K562 (cell line): ENCODE data around the gene MAGI2. TPM values are rescaled to one million over a fixed set of nuclear protein-coding genes. Genes with fewer than 3 reads are reported as not detected.

Experiments used
- ATAC-seq: fragments of 200-7000 bp; cut with Tn5 transposase; 3 replicates; pipeline ENCODE4 v1.9.1; 2020; ENCODE audit warnings: moderate library complexity
- BruUV-seq: library from RNA; stranded (reverse); fragments of 400-500 nt; replicated peaks from 2 replicates; lab custom pipeline; 2021; lab: Mats Ljungman, UMichigan
- CTCF ChIA-PET: fragments of 300-600 bp; formaldehyde crosslinking; extraction: SDS; loops from one replicate; lab custom pipeline; 2021; ENCODE audit warnings: low intra/inter-chr PET ratio; lab: Yijun Ruan, JAX
- POLR2A ChIA-PET: fragments of 300-600, 350-650 bp; sonication (Branson Sonifier 250); formaldehyde crosslinking; extraction: SDS; loops from one replicate; lab custom pipeline; 2021; ENCODE audit warnings: antibody characterized with exemption, inconsistent platforms; lab: Yijun Ruan, JAX
- DNase-seq, 4 experiments: peaks; one replicate each; pipeline versions ENCODE4 v3.0.0 to v3.0.0-alpha.2; 2011 to 2018; ENCODE audit warnings: low spot score in 3 of 4, mixed read lengths in 3 of 4; ENCODE audit errors: extremely low read depth in 1 of 4
- FAIRE-seq: peaks from 2 replicates; lab custom pipeline; 2011; peaks lifted over from hg19 to GRCh38; lab: Jason Lieb, UNC
- H2AFZ ChIP-seq: 2 replicates; pipeline ENCODE4 v1.6.0; 2011; ENCODE audit warnings: low read depth, low read length, control low read depth, inconsistent platforms
- H3K27ac ChIP-seq: fragments of 200-600 bp; 3 replicates; pipeline ENCODE4 v1.8.0; 2011; ENCODE audit warnings: low read depth, mild to moderate bottlenecking, control low read depth, inconsistent platforms, low read length, moderate library complexity, mixed read lengths; ENCODE audit errors: extremely low read depth
- H3K27me3 ChIP-seq, 2 experiments: fragments of 300-600 bp in 1 of 2; 2 replicates in 1 of 2; 3 replicates in 1 of 2; pipeline versions ENCODE4 v1.6.0 to v1.8.0; 2011; ENCODE audit warnings: inconsistent platforms in 2 of 2, low read length in 2 of 2, mild to moderate bottlenecking in 1 of 2, mixed read lengths in 1 of 2, moderate library complexity in 1 of 2; ENCODE audit not compliant: control insufficient read depth in 2 of 2, insufficient read depth in 2 of 2
- H3K36me3 ChIP-seq: fragments of 300-600 bp; 3 replicates; pipeline ENCODE4 v1.8.0; 2011; ENCODE audit warnings: mild to moderate bottlenecking, low read length, inconsistent platforms; ENCODE audit not compliant: control insufficient read depth, insufficient read depth
- H3K4me1 ChIP-seq, 2 experiments: fragments of 200-600 bp in 1 of 2; replicated peaks in 1 of 2; 2 replicates in 1 of 2; 3 replicates in 1 of 2; pipeline versions ENCODE4 v1.5.1 to v1.8.0; 2011; ENCODE audit warnings: inconsistent platforms in 2 of 2, low read length in 2 of 2, mild to moderate bottlenecking in 1 of 2, mixed read lengths in 1 of 2, moderate library complexity in 1 of 2; ENCODE audit not compliant: control insufficient read depth in 2 of 2, insufficient read depth in 2 of 2
- H3K4me2 ChIP-seq: 2 replicates; pipeline ENCODE4 v1.6.1; 2011; ENCODE audit warnings: low read length, control low read depth, inconsistent platforms, mixed read lengths; ENCODE audit not compliant: insufficient read depth
- H3K4me3 ChIP-seq: fragments of 200-600 bp; sonication (generic), shearing (Covaris generic); 2 replicates; pipeline ENCODE4 v1.5.1; 2016; ENCODE audit warnings: control low read depth, inconsistent platforms
- H3K79me2 ChIP-seq: fragments of 200-600 bp; 3 replicates; pipeline ENCODE4 v1.8.0; 2011; ENCODE audit warnings: low read length, inconsistent platforms; ENCODE audit not compliant: control insufficient read depth, insufficient read depth
- H3K9ac ChIP-seq, 2 experiments: 2 replicates each; pipeline versions ENCODE4 v1.6.0 to v1.6.1; 2011; ENCODE audit warnings: low read depth in 2 of 2, low read length in 2 of 2, control low read depth in 1 of 2, inconsistent platforms in 1 of 2, mild to moderate bottlenecking in 1 of 2, mixed read lengths in 1 of 2; ENCODE audit not compliant: insufficient read depth in 1 of 2
- H3K9me1 ChIP-seq: one replicate; pipeline ENCODE4 v1.6.0; 2011; ENCODE audit warnings: inconsistent platforms, mild to moderate bottlenecking, low read length, moderate library complexity; ENCODE audit not compliant: control insufficient read depth, insufficient read depth
- H3K9me3 ChIP-seq: replicated peaks from 2 replicates; pipeline ENCODE4 v1.5.1; 2011; ENCODE audit warnings: low read depth, low read length, inconsistent platforms; ENCODE audit not compliant: control insufficient read depth, insufficient read depth
- H4K20me1 ChIP-seq: replicated peaks from 2 replicates; pipeline ENCODE4 v1.6.1; 2011; ENCODE audit warnings: low read length, inconsistent platforms, mixed read lengths; ENCODE audit not compliant: control insufficient read depth, insufficient read depth
- ETV1 ChIP-seq: fragments of 450-650 bp; conservative IDR thresholded peaks from 2 replicates; pipeline ENCODE4 v1.6.1; 2016; ENCODE audit warnings: missing genetic modification characterization, control low read depth, low read depth, missing compliant biosample characterization
- KLF16 ChIP-seq: IDR thresholded peaks from 2 replicates; pipeline ENCODE4 v1.6.1; 2016; ENCODE audit warnings: antibody characterized with exemption
- NR4A1 ChIP-seq, 2 experiments: fragments of 250-450 bp in 1 of 2; fragments of 450-650 bp in 1 of 2; sonication (Bioruptor Pico) in 1 of 2; IDR thresholded peaks; 2 replicates each; pipeline versions ENCODE4 v1.4.0 to v1.6.1; 2016 to 2020; ENCODE audit warnings: mild to moderate bottlenecking in 2 of 2, missing compliant biosample characterization in 1 of 2, missing genetic modification characterization in 1 of 2, moderate library complexity in 1 of 2
- SMAD4 ChIP-seq: fragments of 250-450 bp; sonication (Bioruptor Pico); conservative IDR thresholded peaks from 2 replicates; pipeline ENCODE4 v1.8.0; 2021; ENCODE audit warnings: inconsistent platforms, mild to moderate bottlenecking, moderate library complexity
- SOX6 ChIP-seq: fragments of 450-650 bp; IDR thresholded peaks from 2 replicates; pipeline ENCODE4 v1.6.1; 2014; ENCODE audit warnings: mild to moderate bottlenecking
- TAF1 ChIP-seq: IDR thresholded peaks from 2 replicates; pipeline ENCODE4 v1.6.1; 2011; ENCODE audit warnings: mild to moderate bottlenecking, low read length, moderate library complexity; ENCODE audit not compliant: insufficient read depth, control insufficient read depth, severe bottlenecking; ENCODE audit errors: extremely low read depth
- USF1 ChIP-seq: sonication (generic); formaldehyde crosslinking; IDR thresholded peaks from 2 replicates; pipeline ENCODE4 v1.9.0; 2022; ENCODE audit warnings: mild to moderate bottlenecking, missing genetic modification reagents
- WGBS: fragments of 100-300 bp; shearing (Covaris generic); methylation state at CpG from one replicate; pipeline ENCODE4 v1.1.6; 2016; ENCODE audit warnings: low coverage, mixed read lengths; ENCODE audit not compliant: insufficient coverage; ENCODE audit errors: missing lambda C conversion rate; 5-methylcytosine and 5-hydroxymethylcytosine counted together
- in situ Hi-C: fragments of 300-500 bp; cut with MboI; formaldehyde crosslinking; loops from 4 replicates; pipeline ENCODE4 v1.15.0; 2018; ENCODE audit warnings: inconsistent platforms, mixed read lengths
- intact Hi-C: fragments of 100-400 bp; cut with micrococcal nuclease; formaldehyde crosslinking; loops from 2 replicates; pipeline ENCODE4 v1.14.2; 2022
- polyA plus RNA-seq, 8 experiments: library from polyadenylated mRNA; depleted of rRNA in 4 of 8; stranded (reverse) in 5 of 8; unstranded in 3 of 8; fragments of >200 nt; fragmentation: Nextera tagmentation in 2 of 8; fragmentation: Illumina TruSeq in 1 of 8; extraction: Ambion mirVana in 2 of 8; extraction: Trizol in 1 of 8; gene quantifications; 2 replicates each; pipeline versions ENCODE4 v1.2.1 to v1.2.3, GENCODE V29; 2011 to 2014; ENCODE audit warnings: inconsistent platforms in 1 of 8, missing spikeins in 1 of 8
- total RNA-seq, 7 experiments: library from RNA; depleted of rRNA in 6 of 7; stranded (reverse); fragments of >200 nt in 6 of 7; fragmentation: Illumina TruSeq in 2 of 7; extraction: Trizol in 2 of 7; gene quantifications; 2 replicates each; pipeline versions ENCODE4 v1.2.1 to v1.2.3, GENCODE V29; 2011 to 2021; ENCODE audit warnings: low replicate concordance in 1 of 7
- TF ChIP-seq, protein P1 (sequence below): fragments of 250-450 bp; sonication (Bioruptor Pico); IDR thresholded peaks from 2 replicates; pipeline ENCODE4 v1.5.0; 2020; ENCODE audit warnings: mild to moderate bottlenecking

The MAGI2 gene
- total and polyA plus RNA-seq, 9 of the 15 experiments (the other 6 are each of a cell fraction or from before 2014, with no cell fraction given), result 0.27 to 1.4 (median 0.70) TPM

DNA sequence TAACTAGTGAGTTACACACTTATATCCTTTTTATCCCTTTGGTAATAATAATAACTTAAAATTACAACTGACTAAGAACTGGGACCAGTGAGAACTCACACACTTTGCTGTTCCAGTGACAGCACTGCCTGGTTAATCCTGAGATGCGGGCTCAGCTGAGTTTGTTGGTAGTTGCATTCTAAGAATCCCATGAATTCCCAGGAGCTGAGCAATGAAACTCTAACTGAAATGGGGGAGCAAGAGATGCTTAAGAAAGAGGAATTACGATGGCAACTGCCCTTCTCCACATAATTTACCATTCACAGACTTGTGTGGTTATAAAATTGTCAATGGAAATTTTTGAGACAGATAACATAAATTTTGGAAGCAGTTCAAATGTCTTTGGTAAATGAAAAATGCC, 659.4 kb downstream of the MAGI2 start:
- WGBS, result 0% methylated on average over 2 of the region's 2 CpGs
- no peak overlapping the region for H3K4me2 ChIP-seq
- H3K4me1 ChIP-seq, result no peaks in the 10 kb centered on the region
- DNase-seq, result no peak
- no TSS peak for BruUV-seq
- H3K27me3 ChIP-seq, result no peaks in the 10 kb centered on the region
- no peaks in the 10 kb centered on the region; the same call in 1 of the 2 replicates for H3K9me3 ChIP-seq
- no peak overlapping the region for H3K4me3 ChIP-seq
- FAIRE-seq, result no peak
- CTCF ChIA-PET, result no interaction called here
- ATAC-seq, result no peak
- H3K9ac ChIP-seq, result no peak overlapping the region
- no peaks in the 10 kb centered on the region for H4K20me1 ChIP-seq
- in situ Hi-C loops, result no loop called here
- TF ChIP-seq TAF1, result no peak
- TF ChIP-seq ETV1 (tag), result no peak
- no peak for TF ChIP-seq KLF16
- TF ChIP-seq, protein P1, sequence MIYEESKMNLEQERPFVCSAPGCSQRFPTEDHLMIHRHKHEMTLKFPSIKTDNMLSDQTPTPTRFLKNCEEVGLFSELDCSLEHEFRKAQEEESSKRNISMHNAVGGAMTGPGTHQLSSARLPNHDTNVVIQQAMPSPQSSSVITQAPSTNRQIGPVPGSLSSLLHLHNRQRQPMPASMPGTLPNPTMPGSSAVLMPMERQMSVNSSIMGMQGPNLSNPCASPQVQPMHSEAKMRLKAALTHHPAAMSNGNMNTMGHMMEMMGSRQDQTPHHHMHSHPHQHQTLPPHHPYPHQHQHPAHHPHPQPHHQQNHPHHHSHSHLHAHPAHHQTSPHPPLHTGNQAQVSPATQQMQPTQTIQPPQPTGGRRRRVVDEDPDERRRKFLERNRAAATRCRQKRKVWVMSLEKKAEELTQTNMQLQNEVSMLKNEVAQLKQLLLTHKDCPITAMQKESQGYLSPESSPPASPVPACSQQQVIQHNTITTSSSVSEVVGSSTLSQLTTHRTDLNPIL (CRISPR knock-in tag), result no peak
- no peak for TF ChIP-seq NR4A1 (CRISPR knock-in tag; IDR thresholded peaks at IDR 0.05)
- TF ChIP-seq NR4A1 (tag; IDR thresholded peaks at IDR 0.05), result no peak
- TF ChIP-seq USF1 (CRISPR knock-in tag), result no peak
- no peak for TF ChIP-seq SOX6
- TF ChIP-seq SMAD4 (CRISPR knock-in tag), result no peak
- H3K9me1 ChIP-seq, result no peaks in the 10 kb centered on the region
- H2AFZ ChIP-seq, result no peak overlapping the region
- POLR2A ChIA-PET, result no interaction called here
- no peak overlapping the region for H3K27ac ChIP-seq
- H3K79me2 ChIP-seq, result no peaks in the 10 kb centered on the region
- intact Hi-C loops, result no loop called here
- no peaks in the 10 kb centered on the region for H3K36me3 ChIP-seq
